ENCODE measurements around the gene UBE2E3.
"Not testable (repeated sequence)": the region's sequence is repeated elsewhere in the genome, so short reads cannot be mapped to it uniquely, and the experiment has no call there.

The UBE2E3 gene

DNA sequence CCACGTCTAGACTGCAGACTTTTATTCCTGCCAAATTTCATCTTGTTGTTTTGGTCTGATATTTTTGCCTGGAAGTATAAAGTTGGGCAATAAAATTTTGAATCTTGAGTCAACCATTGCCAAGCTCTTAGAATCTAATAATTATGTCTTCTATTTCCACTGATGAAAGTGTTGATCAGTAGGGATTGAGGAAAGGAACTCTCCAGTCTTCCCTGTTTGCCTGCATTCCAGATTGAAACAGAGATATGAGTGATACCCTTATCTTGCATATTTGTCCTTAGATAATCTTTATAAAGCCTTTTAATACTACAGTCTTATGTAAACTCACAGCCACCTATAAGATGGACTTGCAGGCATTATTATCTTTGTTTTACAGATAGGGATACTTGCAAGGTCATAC is 45.5 kb upstream of the UBE2E3 start:
- no peaks in the 10 kb centered on the region for H3K9me2 ChIP-seq (replicated peaks; ENCODE audit: control insufficient read depth, low read length)
- H3K9me3 ChIP-seq (ENCODE audit: control insufficient read depth, insufficient read depth, low read length): no peaks in the 10 kb centered on the region
- H3K27me3 ChIP-seq (ENCODE audit: control insufficient read depth, low read length): peaks cover 4% of the 10 kb centered on the region
- H4K20me1 ChIP-seq (ENCODE audit: control insufficient read depth, insufficient read depth, low read depth, low read length): no peaks in the 10 kb centered on the region
- no peaks in the 10 kb centered on the region for H3K4me1 ChIP-seq (ENCODE audit: control insufficient read depth, low read length)
- no peak overlapping the region for H3K4me3 ChIP-seq (ENCODE audit: low read length)
- H3F3A ChIP-seq (ENCODE audit: control insufficient read depth, insufficient read depth): no peaks in the 10 kb centered on the region
- no peak overlapping the region for H3K4me2 ChIP-seq (ENCODE audit: low read length)
- no peaks in the 10 kb centered on the region for H3K36me3 ChIP-seq (ENCODE audit: control insufficient read depth, low read length)
- no peaks in the 10 kb centered on the region for H3K79me2 ChIP-seq (ENCODE audit: control insufficient read depth, low read length)
- no peak for TF ChIP-seq EZH2phosphoT487 (IDR thresholded peaks at IDR 0.05; ENCODE audit: borderline replicate concordance, low read length)
- TF ChIP-seq, protein P1, sequence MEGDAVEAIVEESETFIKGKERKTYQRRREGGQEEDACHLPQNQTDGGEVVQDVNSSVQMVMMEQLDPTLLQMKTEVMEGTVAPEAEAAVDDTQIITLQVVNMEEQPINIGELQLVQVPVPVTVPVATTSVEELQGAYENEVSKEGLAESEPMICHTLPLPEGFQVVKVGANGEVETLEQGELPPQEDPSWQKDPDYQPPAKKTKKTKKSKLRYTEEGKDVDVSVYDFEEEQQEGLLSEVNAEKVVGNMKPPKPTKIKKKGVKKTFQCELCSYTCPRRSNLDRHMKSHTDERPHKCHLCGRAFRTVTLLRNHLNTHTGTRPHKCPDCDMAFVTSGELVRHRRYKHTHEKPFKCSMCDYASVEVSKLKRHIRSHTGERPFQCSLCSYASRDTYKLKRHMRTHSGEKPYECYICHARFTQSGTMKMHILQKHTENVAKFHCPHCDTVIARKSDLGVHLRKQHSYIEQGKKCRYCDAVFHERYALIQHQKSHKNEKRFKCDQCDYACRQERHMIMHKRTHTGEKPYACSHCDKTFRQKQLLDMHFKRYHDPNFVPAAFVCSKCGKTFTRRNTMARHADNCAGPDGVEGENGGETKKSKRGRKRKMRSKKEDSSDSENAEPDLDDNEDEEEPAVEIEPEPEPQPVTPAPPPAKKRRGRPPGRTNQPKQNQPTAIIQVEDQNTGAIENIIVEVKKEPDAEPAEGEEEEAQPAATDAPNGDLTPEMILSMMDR (IDR thresholded peaks at IDR 0.05; ENCODE audit: low read depth, low read length, poor library complexity, severe bottlenecking): no peak
- H3K27ac ChIP-seq (ENCODE audit: low read depth, low read length): no peak overlapping the region

DNA sequence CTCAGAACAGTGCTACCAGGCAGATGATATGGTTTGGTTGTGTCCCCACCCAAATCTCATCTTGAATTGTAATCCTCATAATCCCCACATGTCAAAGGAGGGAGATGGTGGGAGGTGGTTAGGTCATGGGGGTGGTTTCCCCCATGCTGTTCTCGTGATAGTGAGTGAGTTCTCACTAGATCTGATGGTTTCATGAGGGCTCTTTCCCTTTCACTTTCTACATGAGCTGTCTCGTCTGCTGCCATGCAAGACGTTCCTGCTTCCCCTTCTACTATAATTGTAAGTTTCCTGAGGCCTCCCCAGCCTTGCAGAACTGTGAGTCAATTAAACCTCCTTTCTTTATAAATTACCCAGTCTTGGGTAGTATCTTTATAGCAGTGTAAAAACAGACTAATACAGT is 42.9 kb upstream of the UBE2E3 start:
- not testable (repeated sequence) for H3K9me3 ChIP-seq (ENCODE audit: control insufficient read depth, insufficient read depth, low read length); H3K27me3 ChIP-seq (ENCODE audit: control insufficient read depth, low read length); H3K4me1 ChIP-seq (ENCODE audit: control insufficient read depth, low read length); H3K9me2 ChIP-seq (replicated peaks; ENCODE audit: control insufficient read depth, low read length); H3K36me3 ChIP-seq (ENCODE audit: control insufficient read depth, low read length); H3K79me2 ChIP-seq (ENCODE audit: control insufficient read depth, low read length); H3K4me2 ChIP-seq (ENCODE audit: low read length); H4K20me1 ChIP-seq (ENCODE audit: control insufficient read depth, insufficient read depth, low read depth, low read length); H3K27ac ChIP-seq (ENCODE audit: low read depth, low read length); H3K4me3 ChIP-seq (ENCODE audit: low read length); H3F3A ChIP-seq (ENCODE audit: control insufficient read depth, insufficient read depth)

DNA sequence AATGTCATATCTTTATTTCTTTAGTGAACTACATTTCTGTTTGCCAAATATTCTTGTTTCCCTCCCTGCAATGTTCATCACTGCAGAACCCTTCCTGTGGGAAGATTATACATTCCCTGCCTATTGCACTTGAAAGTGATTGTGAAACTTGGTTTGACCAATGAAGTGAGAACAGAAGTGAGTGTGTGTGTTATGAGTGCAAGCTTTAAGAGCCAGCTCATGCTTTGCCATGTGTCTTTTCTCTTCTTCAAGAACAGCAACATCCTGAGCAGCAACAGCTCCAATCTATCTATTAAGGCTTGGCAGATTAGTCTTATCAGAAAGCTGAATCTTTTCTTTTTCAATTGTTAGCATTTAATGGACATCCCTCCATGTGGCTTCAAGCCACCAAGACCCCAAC is 42.0 kb upstream of the UBE2E3 start:
- Histone ChIP-seq H3K36me3 (ENCODE audit: control insufficient read depth, low read length) (no peaks in the 10 kb centered on the region), H3K27me3 (ENCODE audit: control insufficient read depth, low read length) (peaks cover 4% of the 10 kb centered on the region), H3K9me3 (ENCODE audit: control insufficient read depth, insufficient read depth, low read length) (no peaks in the 10 kb centered on the region), H3K4me1 (ENCODE audit: control insufficient read depth, low read length) (no peaks in the 10 kb centered on the region), H3K27ac (ENCODE audit: low read depth, low read length) (no peak overlapping the region), H3K79me2 (ENCODE audit: control insufficient read depth, low read length) (no peaks in the 10 kb centered on the region), H3K4me2 (ENCODE audit: low read length) (no peak overlapping the region), H4K20me1 (ENCODE audit: control insufficient read depth, insufficient read depth, low read depth, low read length) (no peaks in the 10 kb centered on the region), H3K9me2 (replicated peaks; ENCODE audit: control insufficient read depth, low read length) (no peaks in the 10 kb centered on the region), H3F3A (ENCODE audit: control insufficient read depth, insufficient read depth) (no peaks in the 10 kb centered on the region), H3K4me3 (ENCODE audit: low read length) (no peak overlapping the region)
- TF ChIP-seq EZH2phosphoT487 (IDR thresholded peaks at IDR 0.05; ENCODE audit: borderline replicate concordance, low read length): no peak
- TF ChIP-seq, protein P1 (IDR thresholded peaks at IDR 0.05; ENCODE audit: low read depth, low read length, poor library complexity, severe bottlenecking): no peak

DNA sequence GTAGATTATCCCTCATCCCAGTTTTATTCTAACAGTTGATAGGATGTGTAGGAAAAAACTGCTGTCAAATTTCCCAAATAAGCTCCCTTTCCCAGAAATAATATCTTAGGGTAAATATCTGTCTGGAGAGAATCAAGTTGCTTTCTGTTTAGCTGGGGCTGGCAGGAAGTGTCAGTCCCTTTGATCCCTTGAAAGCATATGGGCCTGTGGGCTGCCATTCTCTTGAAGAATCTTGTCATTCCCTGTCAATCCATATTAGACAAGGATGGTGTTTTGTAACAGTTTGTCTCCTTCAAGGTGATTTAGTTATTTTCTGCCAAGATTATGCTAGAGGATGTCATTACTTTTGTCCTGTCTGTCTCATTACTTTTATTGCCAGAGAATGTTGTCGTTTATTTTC is 37.1 kb upstream of the UBE2E3 start:
- no peaks in the 10 kb centered on the region for H3K9me3 ChIP-seq (ENCODE audit: control insufficient read depth, insufficient read depth, low read length)
- H3K79me2 ChIP-seq (ENCODE audit: control insufficient read depth, low read length): no peaks in the 10 kb centered on the region
- no peaks in the 10 kb centered on the region for H3F3A ChIP-seq (ENCODE audit: control insufficient read depth, insufficient read depth)
- no peak overlapping the region for H3K4me2 ChIP-seq (ENCODE audit: low read length)
- H3K4me3 ChIP-seq (ENCODE audit: low read length): no peak overlapping the region
- no peaks in the 10 kb centered on the region for H4K20me1 ChIP-seq (ENCODE audit: control insufficient read depth, insufficient read depth, low read depth, low read length)
- H3K27ac ChIP-seq (ENCODE audit: low read depth, low read length): no peak overlapping the region
- no peaks in the 10 kb centered on the region for H3K36me3 ChIP-seq (ENCODE audit: control insufficient read depth, low read length)
- no peaks in the 10 kb centered on the region for H3K4me1 ChIP-seq (ENCODE audit: control insufficient read depth, low read length)
- H3K9me2 ChIP-seq (replicated peaks; ENCODE audit: control insufficient read depth, low read length): no peaks in the 10 kb centered on the region
- no peaks in the 10 kb centered on the region for H3K27me3 ChIP-seq (ENCODE audit: control insufficient read depth, low read length)
- TF ChIP-seq, protein P1 (IDR thresholded peaks at IDR 0.05; ENCODE audit: low read depth, low read length, poor library complexity, severe bottlenecking): no peak
- no peak for TF ChIP-seq EZH2phosphoT487 (IDR thresholded peaks at IDR 0.05; ENCODE audit: borderline replicate concordance, low read length)

All from DOHH2 (cell line).